Stimulated activated CD4-positive, alpha-beta T cell treated with anti-CD3 and anti-CD28 coated beads, Interleukin-15, amount 100 ng/mL, for 48 hours (primary cell): ENCODE data around the gene FOXP1.
"Not testable (repeated sequence)": the region's sequence is repeated elsewhere in the genome, so short reads cannot be mapped to it uniquely, and the experiment has no call there.

Experiments used
- DNase-seq, 2 donors: peaks; one replicate each; pipeline ENCODE4 v3.0.0-alpha.2; 2020; ENCODE audit warnings: low read depth in 2 of 2

FOXP1 gene

DNA sequence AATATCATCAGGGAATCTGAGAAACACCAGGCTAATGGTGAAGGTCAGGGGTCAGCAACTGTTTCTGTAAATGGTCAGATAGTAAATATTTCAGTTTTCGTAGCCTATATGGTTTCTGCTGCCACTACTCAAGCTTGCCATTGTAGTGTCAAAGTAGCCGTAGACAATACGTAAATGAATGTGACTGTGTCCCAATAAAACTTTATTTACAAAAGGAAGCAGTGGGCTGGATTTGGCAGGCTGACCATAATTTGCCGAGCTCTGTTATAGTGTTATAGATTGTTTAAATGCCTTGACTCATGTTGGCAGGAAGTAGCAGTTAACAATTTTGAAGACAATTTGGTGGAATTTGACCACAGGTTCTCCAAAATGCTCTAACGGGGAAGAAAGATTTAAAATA, 548.2 kb downstream of the FOXP1 start:
- DNase-seq = no peak

DNA sequence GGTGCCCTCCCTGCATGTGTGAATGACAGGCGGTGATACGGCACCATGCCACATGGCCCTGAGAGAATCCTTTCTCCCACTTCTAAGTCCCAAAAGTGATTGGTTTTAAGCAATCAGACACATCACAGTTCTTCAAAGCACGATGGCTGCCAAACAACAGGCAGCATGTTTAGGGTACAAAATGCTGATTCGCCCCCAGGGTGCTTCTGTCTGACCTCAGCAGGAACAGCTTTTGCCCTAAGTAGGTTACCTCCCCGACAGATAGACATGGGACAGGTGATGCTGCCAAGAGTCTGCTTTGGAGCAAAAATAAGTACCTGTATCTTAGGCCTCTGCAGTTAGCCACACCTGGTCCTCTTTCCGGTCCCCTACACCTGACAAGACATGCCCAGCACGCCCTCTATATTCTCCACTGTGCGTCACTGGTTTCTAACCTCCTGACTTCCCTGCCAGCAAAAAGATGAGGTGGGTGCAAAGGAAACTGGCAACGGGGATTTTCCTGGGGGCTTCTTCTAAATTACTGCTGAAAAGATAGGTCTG, 549.8 kb downstream of the FOXP1 start:
- no peak for DNase-seq

DNA sequence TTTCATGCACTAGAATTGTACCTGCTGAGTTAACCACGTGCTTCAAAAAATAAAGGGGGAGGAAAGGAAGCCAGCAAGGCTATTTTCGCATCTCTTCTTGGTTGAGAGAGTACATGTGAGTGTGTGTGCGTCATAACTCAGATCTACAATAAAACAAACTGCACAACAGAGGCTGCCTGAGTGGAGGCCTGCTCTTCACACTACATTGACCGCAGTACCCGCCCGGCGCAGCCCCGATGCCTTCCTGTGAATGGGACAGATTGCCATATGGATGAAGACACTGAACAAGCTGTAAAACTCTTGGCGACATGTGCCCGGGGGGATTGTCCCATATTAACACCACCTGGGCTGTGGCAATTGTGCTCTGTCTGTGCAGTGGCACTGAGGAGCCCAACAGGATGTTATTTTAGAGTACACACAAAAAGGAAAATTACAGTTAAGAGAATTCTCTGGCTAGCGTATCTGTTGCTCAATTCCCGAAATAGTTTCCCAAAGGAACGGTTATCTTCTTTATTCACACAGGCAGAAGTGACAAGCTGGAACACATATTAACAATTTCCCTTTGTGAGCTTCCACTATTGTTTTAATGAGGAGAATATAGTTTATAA, 551.5 kb downstream of the FOXP1 start:
- DNase-seq = no peak

DNA sequence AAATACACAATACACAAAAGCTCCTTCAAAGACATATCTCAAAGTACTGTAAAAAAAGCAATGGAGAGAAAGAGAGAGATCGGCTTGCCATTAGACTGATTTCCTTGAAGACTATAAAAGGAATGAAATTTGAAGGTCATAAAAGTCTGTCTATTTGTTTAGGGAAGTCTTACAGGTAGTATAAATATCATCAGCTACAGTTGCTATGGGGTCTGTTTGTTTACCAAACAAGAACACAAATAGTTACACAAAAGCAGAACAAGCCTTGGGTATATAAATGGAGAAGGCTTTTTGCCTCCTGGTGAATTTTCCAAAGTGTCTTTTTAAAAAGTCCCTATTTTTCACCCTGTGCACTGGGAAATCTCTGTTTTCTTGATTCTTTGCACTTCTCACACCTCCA, 552.3 kb downstream of the FOXP1 start:
- no peak for DNase-seq

DNA sequence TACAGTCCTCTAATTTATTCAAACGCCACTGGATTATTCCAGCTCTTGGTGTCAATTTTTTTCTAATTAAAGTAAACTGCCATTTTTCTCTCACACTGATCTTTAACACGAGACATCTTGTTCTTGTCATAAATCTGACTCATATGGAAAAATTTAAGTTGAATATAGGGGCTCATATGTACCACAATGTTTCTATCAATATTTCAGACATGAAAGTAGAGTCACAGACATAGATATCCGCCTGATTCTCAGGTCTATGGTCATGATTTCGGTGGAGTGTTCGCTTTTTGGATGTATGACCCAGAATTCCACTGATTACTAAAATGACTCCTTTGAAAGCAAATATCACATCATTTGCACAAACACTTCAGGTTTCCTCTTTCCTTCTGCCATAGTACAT, 552.8 kb downstream of the FOXP1 start:
- no peak for DNase-seq

DNA sequence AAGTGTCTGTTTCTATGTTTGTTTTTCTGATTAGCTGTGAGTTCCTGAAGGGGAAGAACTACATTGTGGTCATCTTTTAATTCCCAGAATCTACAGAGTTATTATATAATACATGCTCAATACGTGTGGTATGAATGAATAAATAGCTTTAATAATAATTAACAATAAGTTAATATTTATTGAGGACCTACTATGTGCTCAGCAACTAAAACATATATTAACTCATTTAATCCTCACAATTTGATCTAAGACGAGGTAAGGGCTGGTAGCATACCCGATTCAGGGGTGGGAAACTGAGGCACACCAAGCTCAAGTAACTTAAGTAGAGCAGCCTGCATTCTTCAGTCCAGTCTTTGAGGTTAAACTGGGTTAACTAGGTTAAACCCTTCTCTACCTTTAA, 553.8 kb downstream of the FOXP1 start:
- DNase-seq = no peak

DNA sequence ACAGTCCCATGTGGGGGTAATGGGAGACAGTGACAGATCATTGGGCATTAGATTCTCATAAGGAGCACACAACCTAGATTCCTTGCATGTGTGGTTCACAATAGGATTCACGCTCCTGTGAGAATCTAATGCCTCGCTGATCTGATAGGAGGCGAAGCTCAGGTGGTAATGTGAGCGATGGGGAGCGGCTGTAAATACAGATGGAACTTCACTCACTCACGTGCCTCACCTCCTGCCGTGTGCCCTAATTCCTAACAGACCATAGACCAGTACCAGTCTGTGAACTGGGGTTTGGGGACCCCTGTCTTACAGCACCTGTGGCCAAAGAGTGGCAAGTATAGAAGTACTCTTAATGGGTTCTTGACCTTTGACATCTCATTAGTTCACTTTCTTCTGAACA, 554.7 kb downstream of the FOXP1 start:
- no peak for DNase-seq

DNA sequence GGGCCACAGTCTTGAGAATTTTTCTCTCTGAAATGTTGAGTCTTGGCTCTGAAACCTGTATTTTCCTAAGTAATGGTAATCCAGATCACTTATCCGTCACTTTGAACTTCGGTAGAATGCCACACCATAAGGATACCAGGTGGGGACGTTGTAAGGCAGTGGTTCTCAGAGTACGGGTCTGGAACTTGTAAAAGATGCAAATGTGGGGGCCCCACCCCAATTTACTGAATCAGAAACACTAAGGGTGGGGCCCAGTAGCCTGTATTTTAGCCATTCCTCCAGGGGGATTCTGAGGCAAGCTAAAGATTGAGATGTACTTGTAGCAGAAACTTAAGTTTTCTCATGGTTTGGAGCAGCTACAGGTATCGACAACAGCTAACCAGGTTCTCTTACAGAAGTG, 555.3 kb downstream of the FOXP1 start:
- DNase-seq = no peak

DNA sequence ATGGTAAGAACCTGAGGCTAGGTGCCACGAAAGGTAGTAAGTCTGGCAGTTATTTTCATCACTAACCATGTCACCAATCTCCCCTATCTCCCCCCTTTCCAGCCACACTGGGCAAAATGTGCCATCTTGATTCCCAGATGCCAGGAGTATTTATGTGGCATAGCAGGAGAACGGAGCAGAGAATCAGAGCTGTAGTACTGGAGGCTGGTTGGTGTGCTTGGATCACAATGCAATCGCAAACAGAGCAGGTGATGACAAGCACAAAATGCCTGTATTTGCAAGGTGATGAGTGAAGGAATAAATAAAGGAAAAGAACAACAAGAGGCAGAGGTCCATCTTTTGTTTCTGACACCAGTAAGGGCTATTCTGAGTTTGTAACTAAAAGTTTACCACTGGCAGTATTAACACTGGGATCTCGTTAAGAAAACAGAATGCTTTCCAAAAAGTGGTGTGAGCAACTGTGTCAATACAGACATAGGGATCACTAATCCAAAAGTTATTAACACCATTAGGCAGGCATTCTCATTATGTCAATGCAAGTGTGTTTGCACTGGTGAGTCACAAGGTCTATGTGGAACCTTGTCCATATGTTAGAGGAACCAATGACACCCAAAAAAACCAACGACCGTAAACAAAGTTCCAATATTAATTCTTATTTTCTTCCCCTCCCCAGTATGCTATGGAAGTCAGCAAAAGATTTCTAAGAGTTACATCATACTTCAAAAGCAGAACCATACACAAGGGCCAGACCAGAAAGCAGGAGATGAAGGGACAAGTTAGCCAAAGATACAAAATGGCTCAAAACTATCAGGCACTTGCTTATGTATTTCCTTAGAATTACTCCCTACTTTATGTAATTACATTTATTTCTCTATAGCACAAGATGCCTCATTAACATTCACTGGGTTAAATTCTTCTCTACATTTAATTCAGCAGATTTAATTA, 556.6 kb downstream of the FOXP1 start:
- no peak for DNase-seq

DNA sequence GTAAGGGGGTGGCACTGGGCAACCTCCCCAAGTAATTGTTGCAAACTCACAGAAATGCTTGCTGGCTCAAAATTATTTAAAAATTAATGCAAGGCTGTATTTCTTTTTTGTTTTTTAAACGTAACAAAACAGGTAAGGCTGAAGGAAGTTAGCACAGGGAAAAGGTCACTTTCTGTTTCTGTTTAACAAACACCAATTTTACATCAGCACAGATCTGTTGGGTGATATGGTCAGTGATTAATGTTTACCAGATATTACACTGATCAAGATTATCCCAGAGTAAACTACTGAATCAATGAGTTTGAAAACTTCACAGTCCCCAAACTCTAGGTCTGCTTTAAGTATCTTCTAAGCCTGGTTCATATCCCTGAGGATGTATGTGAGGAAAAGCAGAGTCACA, 558.0 kb downstream of the FOXP1 start:
- DNase-seq = no peak

DNA sequence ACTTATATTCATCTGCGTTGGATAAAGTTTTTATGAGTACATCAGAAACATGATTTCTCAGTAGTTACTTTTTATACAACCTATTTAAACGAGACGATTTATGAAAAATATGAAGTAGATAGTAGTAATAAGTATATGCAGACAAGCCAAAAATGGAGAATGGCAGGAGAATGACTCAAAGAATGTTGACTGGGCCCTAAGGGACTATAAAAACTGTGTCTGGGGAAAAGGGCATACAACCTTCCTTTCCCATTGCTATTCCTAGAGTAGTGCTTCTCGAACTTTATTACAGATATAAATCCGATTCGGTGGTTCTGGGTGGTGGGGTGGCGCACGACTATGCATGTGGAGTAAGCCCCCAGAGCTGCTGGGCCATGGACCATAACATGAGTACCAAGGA, 558.5 kb downstream of the FOXP1 start:
- no peak for DNase-seq

DNA sequence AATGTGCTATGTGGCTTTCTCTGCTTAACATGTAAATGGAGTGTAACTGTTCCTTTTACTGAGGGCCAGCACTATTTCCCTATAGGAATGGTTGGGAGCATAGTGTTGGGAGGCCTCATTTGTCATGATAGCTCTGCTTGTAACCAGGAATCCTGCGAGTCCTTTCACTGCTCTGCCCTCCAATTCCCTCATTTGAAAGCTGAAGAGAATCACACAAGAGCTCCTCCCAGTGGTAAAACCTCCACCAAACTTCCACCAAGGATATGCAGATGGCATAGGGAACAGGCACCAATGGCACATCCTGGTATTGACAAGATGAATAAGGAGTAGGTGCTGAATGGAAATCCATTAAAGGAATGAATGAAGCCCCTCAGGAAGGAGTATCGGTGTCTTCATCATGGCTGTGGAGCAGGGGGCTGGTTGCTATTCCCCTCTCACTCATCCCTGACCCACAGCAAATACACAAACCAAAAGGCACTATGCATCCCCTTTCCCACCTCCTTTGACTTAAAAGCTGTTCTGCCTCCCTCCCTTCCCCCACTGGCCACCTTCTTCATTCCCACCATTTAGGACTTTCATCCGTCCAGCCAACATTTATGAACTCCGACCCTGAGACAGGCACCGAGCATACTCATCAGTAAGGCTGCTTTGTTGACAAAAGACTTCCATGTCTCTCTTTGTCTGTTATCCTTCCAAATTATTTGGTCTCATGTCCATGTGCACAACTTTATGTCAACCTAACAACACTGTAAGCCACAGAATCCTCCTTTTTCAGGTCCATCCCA, 560.8 kb downstream of the FOXP1 start:
- no peak for DNase-seq

DNA sequence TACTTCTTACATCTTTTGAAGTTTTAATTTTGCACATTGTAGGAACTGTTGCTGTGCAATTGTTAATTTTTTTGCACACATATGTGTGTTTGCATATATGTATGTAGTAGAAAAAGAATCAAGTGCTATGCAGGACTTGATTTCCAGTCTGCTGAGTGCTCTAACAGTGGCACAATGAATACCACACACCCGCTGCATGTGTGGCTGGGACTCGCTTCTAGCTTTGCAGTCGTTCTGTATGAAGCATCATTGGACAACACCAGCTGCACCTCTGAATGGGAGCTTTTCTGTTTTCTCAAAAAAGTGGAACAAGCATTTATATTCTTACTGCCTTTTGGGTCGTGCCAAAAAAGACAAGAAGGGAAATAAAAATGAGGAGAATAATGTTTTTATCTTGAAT, 564.7 kb downstream of the FOXP1 start:
- DNase-seq = no peak

DNA sequence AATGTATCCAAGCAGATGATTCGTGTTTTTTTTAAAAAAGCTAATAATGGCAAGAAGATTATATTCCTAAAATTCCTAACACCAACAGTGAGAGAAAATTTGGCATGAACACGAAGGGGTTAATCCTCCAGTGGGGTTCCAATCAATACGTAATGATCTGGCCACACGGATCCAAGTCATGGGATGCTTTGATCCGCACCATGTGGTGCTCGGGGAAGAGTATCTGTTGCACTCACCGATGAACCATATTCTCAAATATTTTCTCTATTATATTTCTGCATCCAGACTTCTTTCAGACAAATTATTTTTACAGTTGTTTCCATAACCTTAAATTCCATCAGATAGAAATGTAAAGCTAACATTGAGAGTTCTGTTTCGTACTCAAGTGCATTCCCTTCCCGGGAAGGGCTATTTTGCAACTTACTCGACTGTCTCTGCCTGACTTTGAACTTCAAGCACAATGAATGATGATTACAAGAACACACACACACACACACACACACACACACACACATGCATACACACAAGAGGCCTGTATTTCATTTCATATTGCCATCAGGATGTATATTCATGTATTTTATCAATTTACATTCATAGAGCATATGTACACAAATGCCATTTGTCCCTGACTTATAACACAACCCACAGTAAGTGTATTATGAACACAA, 567.2 kb downstream of the FOXP1 start:
- DNase-seq = no peak

DNA sequence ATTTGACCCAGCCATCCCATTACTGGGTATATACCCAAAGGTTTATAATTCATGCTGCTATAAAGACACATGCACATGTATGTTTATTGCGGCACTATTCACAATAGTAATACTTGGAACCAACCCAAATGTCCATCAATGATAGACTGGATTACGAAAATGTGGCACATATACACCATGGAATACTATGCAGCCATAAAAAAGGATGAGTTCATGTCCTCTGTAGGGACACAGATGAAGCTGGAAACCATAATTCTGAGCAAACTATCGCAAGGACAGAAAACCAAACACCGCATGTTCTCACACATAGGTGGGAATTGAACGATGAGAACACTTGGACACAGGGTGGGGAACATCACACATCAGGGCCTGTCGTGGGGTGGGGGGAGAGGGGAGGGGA, 568.9 kb downstream of the FOXP1 start:
- not testable (repeated sequence) for DNase-seq

DNA sequence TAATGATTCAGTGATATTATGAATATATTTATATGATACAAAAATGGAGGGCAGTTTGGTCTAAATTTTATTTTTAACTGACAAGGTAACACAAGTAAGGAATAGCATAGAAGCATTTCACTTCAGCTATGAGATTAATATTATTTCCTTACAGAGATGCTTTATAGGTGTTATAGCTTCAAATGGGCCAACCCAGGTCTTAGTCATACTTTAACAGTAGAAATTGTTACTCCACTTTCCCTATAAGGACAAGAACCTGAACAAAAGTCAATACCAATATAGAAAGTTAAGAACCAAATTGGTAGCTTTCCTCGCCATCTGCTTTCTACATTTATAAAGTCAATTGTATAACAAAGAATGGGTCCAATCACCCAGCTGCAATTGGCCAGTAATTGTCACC, 570.6 kb downstream of the FOXP1 start:
- DNase-seq = no peak

DNA sequence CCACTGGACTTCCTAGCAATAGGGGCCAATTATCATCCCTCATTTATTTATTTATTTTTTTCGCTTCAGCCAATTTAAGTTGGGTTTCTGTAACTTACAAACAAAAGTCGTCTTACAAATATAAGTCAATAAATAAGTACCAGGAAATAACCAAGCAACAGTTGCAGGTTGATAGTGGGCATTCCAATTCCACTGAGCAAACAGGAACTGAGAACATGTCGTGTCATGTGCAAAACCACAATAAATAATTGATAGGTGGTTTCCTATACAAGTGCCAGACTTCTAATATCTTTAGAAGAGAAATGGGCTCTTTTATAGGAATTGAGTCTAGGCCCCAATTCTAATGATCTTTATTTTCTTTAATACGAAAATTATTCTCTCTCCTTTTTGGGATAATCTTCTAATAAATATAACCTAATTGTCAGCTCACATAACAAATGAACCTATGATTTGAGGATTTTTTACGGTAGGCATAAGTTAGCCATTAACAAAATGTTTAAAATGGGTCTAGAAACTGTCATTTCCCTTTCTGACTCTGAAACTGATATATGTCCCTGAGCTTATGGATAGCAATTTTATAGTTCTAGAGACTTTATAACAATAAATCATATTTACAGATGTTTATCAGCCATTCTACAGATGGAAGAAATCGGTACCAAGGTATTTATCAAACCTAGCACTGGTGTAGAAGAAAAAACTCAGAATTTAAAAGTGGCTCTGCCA, 571.8 kb downstream of the FOXP1 start:
- no peak for DNase-seq

DNA sequence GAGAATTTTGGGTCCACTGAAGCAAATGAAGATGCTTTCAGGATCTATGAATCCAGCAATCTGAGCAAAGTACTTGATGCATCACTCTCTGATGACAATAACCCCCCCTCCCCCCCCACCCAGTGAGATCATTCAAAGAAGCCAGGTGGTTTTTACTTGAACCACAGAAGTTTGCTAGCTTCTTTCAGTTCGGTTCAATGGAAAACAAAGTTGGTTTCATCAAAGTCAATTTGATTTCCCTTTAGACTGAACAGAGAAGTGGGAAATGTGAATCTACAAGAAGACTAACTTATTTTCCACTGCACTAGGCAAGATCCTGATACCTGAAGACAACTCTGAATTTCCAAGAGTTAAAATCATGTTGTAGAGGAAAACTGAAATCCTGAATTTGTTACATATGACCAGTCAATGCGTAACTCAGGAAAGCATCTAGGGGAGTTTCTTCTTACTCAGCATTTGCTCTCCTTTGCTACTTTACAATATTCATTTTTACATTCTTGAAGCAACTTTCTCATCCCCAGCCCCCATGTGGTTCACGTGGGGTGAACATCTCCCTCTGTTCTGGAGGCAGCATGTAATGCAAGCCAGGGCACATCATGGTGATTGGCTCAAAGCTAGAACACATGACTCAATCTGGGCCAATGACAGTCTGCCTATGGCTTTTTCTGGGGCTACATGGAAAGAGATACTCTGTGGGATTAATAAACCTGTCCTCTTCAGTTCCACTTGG, 572.6 kb downstream of the FOXP1 start:
- peak; percentile 67 to 77 for DNase-seq

DNA sequence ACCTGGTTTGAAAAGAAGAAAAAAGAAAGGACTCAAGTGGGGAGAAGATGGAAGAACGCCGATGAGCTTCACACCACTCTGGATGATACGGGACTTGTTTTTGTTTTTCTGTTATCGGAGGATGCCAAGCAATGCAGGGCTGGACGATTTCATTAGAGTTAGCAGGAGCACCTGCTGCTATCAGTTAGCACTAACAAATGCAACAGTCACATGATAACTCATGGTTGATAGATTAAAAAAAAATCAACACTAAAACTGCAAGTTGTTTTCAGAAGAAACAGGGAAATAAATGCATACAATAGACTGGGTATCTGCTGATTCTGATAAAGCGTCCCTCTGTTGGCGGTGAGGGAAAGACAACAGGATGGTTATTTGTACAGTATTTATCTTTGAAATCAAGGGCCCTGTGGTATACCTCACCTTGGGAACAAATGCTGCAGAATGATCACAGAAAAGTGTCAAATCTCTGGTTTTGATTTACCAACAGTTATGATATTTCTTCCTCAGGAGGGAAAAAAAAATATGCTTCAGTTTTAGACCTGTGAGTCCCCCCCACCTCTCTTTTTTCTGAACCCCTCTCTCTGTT, 575.1 kb downstream of the FOXP1 start:
- no peak for DNase-seq
